Epidermal melanocyte (primary cell): ENCODE results near the gene DALRD3.

Source experiments
- DNase-seq: peaks from one replicate; pipeline ENCODE4 v3.0.0; 2011; ENCODE audit warnings: low spot score; ENCODE audit not compliant: insufficient read length

DALRD3 gene

DNA sequence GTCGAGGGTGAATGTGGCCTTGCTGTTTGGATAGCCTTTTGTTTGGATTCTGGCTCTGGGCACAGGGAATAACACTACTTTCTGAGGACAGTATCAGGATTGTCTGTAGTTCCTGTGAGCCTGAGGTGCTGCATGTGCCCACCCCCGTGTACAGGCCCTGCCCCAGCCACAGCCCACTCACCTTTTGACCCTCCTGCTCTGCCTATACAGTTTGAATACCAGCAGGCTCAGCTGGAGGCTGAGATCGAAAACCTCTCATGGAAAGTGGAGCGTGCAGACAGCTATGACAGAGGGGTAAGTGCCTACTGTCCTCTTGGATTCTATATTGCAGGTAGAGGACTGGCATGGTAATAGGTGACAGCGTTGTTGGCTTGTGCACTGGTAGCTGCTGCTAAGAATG lies 35.7 kb downstream of the DALRD3 start:
- no peak for DNase-seq

GRCh38 chr3:48982016-48982415 lies 36.4 kb downstream of the DALRD3 start:
- DNase-seq = no peak

- no peak for DNase-seq
Observed at GRCh38 chr3:48980295-48980694, 38.1 kb downstream of the DALRD3 start.

GRCh38 chr3:48979451-48979850 lies 38.9 kb downstream of the DALRD3 start:
- no peak for DNase-seq

GRCh38 chr3:48974076-48974864 lies 44.1 kb downstream of the DALRD3 start:
- no peak for DNase-seq

DNA sequence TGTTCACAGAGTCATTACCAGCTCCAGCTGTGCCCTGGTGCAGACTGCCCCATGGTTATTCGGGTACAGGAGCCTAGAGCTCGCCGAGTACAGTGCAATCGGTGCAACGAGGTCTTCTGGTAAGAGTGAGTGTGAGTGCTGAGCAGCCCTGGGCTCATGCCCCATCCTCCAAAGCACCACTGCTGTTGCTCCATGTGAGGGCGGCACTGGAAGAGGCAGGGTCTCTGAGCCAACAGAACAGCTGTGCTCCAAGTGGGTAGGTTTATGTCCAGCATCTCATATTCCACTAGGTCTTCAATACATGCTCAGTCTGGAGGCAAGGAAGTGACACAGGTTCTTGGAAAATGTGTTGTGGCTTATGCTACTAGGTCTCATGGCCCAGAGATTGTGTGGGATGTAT lies 47.8 kb downstream of the DALRD3 start:
- no peak for DNase-seq

DNA sequence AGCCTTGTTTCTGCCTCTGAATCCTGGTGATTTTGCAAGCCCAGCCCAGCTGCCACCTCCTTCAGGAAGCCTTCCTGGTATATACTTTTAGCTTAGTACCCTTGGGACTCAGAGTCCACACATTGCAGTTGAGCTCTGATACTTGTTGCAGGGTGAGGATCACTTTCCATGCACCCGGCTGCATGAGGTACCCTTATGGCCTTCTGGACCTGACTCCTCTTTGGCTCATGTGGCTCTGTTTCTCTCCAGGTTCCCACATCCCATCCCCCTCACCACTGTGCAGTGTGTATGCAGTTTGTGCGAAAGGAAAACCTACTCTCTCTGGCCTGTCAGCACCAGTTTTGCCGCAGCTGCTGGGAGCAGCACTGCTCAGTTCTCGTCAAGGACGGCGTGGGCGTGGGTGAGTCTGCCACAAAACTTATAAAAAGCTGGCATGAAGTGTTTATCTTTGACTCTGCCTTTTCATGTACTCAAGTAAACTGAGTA lies 51.5 kb downstream of the DALRD3 start:
- DNase-seq = no peak

GRCh38 chr3:48966367-48966766 lies 52.0 kb downstream of the DALRD3 start:
- DNase-seq = no peak
